Muscle layer of colon (tissue), 2 donors: ENCODE measurements around the gene CEP104.

Source experiments
- H3K27ac ChIP-seq: one replicate; pipeline ENCODE4 v1.7.0; 2013; ENCODE audit warnings: low read depth, mild to moderate bottlenecking, low read length, moderate library complexity
- H3K27me3 ChIP-seq, 2 donors: one replicate each; pipeline ENCODE4 v1.7.0; 2013; ENCODE audit warnings: low read length in 2 of 2, mild to moderate bottlenecking in 2 of 2; ENCODE audit not compliant: insufficient read depth in 2 of 2, control insufficient read depth in 1 of 2
- H3K36me3 ChIP-seq: one replicate; pipeline ENCODE4 v1.7.0; 2013; ENCODE audit warnings: mild to moderate bottlenecking, low read length; ENCODE audit not compliant: insufficient read depth
- H3K4me1 ChIP-seq: one replicate; pipeline ENCODE4 v1.7.0; 2013; ENCODE audit warnings: mild to moderate bottlenecking, low read length; ENCODE audit not compliant: insufficient read depth
- H3K4me3 ChIP-seq, 2 donors: one replicate each; pipeline ENCODE4 v1.7.0; 2013; ENCODE audit warnings: low read length in 2 of 2, low read depth in 1 of 2, mild to moderate bottlenecking in 1 of 2, moderate library complexity in 1 of 2
- H3K9ac ChIP-seq: one replicate; pipeline ENCODE4 v1.7.0; 2013; ENCODE audit warnings: low read length
- H3K9me3 ChIP-seq: one replicate; pipeline ENCODE4 v1.7.0; 2013; ENCODE audit warnings: mild to moderate bottlenecking, low read length
- donor health status: abdominal sarcoma.
- donor health status: Adenocarcinoma of cecum.

The CEP104 gene

GRCh38 chr1:3788756-3789420 is 68.1 kb downstream of the CEP104 start:
- Histone ChIP-seq H3K4me3 (no peak overlapping the region), H3K9me3 (no peaks in the 10 kb centered on the region), H3K4me1 (peaks cover 14% of the 10 kb centered on the region), H3K36me3 (peaks cover 49% of the 10 kb centered on the region), H3K27ac (no peak overlapping the region), H3K27me3 (no peaks in the 10 kb centered on the region), H3K9ac (no peak overlapping the region)

DNA sequence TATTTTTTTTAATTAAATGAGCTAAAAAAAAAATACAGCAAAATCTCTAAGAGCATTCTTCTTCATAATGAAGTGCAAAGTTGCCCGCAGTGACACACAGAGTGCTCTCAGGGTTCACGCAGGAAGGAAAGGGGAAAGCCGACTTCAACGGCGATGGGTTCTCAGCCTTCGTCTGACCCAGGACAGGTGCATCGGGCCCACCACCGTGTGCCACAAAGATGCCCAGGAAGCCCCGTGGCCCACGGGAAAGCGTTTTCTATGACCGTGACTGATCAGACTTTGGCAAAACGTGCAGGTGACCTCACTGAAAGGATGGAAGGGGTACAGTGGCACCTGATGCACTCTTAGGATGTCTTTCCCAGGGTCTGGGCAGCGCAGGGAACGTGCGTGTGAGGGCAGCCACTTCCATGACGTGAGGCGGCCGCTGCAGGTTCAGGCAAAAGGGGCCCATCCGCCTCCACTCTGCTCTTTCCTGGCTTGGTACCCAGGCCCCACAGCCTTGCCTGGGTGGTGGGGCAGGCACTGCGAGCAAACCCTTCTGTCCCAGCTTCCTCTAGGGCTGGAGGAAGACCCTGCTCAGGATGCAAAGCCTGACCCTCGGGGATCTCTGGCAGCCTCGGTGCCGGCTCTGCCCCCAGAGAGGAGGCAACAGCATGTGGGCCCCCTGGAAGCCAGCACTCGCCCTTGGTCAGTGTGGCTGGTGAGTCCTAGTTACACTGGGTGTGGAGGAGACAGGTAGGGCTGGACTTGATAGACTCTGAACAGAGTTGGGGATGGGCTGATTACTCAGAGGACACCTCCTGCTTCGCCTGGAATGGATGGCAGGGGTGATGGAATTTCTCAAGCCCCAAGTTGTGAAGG is 69.0 kb downstream of the CEP104 start:
- peaks cover 55% of the 10 kb centered on the region for H3K36me3 ChIP-seq
- no peak overlapping the region for H3K4me3 ChIP-seq

GRCh38 chr1:3787349-3787715 is 69.7 kb downstream of the CEP104 start:
- Histone ChIP-seq H3K27me3 (no peaks in the 10 kb centered on the region), H3K36me3 (peaks cover 57% of the 10 kb centered on the region), H3K9ac (no peak overlapping the region), H3K9me3 (no peaks in the 10 kb centered on the region), H3K4me3 (no peak overlapping the region), H3K4me1 (no peaks in the 10 kb centered on the region), H3K27ac (no peak overlapping the region)

More for the DNA sequence above, 69.0 kb downstream of the CEP104 start:
- Histone ChIP-seq H3K27me3 (no peaks in the 10 kb centered on the region), H3K9ac (no peak overlapping the region), H3K4me1 (peaks cover 4% of the 10 kb centered on the region), H3K27ac (no peak overlapping the region), H3K9me3 (no peaks in the 10 kb centered on the region)

DNA sequence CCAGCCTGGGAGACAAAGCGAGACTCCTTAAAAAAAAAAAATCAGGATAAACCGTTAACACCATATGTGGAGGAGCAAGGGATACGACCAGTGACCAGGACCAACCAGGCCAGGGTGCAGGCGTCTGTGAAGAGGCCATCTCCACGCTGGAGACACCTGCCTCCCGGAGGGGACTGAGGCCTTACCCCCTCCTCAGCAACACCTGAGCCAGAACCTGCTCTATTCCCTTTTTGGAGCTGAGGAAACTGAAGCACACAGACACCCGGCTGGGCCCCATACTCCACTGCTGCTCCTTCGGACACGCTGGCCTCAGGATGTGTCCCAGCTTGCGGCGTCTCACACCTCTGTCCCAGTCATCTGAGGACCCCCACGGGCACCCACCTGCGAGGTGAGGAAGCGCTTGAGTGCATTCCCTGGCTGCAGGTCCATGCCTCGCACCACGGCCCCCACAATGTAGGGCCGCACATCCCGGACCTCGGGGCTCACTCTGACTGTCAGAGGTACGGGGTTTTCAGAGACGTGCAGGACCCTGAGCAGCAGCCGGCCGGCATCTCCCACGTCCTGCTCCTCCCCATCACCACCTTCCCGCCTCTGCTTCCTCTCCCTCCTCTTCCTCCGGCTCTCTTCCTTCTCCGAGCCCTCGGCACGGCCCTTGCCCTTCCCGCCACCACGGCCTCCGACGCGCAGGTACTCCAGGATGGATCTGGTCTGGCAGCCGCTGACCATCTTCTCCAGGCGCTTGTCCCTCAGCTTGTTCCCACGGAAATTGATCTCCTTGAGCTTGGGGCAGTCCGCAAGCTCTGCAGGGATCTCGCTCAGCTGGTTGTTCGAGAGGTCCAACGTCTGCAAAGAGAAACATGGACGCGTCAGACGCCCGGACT is 70.3 kb downstream of the CEP104 start:
- peaks cover 63% of the 10 kb centered on the region for H3K36me3 ChIP-seq
- H3K4me1 ChIP-seq, result no peaks in the 10 kb centered on the region
- H3K4me3 ChIP-seq, result no peak overlapping the region

GRCh38 chr1:3785456-3786157 is 71.4 kb downstream of the CEP104 start:
- Histone ChIP-seq H3K27ac (no peak overlapping the region), H3K36me3 (peaks cover 74% of the 10 kb centered on the region), H3K9me3 (no peaks in the 10 kb centered on the region), H3K4me3 (no peak overlapping the region), H3K4me1 (no peaks in the 10 kb centered on the region), H3K27me3 (no peaks in the 10 kb centered on the region), H3K9ac (no peak overlapping the region)

More for the DNA sequence above, 70.3 kb downstream of the CEP104 start:
- Histone ChIP-seq H3K27ac (no peak overlapping the region), H3K9me3 (no peaks in the 10 kb centered on the region), H3K9ac (no peak overlapping the region), H3K27me3 (no peaks in the 10 kb centered on the region)

GRCh38 chr1:3785045-3785444 is 72.0 kb downstream of the CEP104 start:
- no peaks in the 10 kb centered on the region for H3K27me3 ChIP-seq
- H3K36me3 ChIP-seq, result peaks cover 80% of the 10 kb centered on the region
- no peak overlapping the region for H3K4me3 ChIP-seq

DNA sequence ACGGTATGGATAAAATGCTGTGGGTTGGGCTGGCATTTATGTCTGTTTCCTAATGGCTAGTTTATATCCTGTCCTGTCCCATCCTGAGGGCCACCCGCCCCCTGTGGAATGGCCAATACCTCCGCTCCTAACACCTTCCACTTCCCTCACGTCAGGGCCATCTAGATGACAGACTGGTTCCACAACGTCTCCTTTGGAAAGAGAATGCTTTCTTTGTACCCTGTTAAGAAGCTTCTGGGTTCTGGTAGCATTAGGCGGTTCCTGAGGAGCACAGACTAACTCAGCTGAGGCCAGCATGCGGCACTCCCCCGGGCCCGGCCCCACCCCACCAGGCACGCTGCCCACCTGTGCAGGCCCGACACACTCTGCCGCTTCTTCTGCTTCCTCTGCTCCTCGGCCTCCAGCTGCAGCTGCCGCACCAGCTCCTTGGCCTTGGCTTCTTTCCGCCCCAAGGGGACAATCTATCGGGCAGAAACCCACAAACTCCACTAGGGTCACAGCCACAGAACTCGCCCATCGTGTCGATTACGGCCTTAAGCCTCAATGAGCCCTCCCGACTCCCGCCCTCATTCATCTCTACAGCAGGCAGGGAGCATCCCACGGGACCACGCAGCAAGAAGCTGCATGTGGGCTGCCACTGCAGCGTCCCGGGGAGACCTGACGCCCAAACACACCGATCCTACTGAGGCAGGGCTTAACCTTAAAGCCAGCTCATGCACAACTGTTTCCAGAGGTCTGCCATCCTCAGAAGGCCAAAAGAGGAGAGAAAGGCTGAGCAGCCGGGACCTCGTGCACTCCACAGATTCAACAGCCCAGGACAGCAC is 73.1 kb downstream of the CEP104 start:
- no peaks in the 10 kb centered on the region for H3K9me3 ChIP-seq
- no peak overlapping the region for H3K27ac ChIP-seq
- no peaks in the 10 kb centered on the region for H3K4me1 ChIP-seq
- no peak overlapping the region for H3K9ac ChIP-seq
- H3K36me3 ChIP-seq, result peaks cover 84% of the 10 kb centered on the region
- H3K27me3 ChIP-seq, result no peaks in the 10 kb centered on the region
- no peak overlapping the region for H3K4me3 ChIP-seq

More at GRCh38 chr1:3785045-3785444, 72.0 kb downstream of the CEP104 start:
- no peak overlapping the region for H3K27ac ChIP-seq
- no peak overlapping the region for H3K9ac ChIP-seq
- no peaks in the 10 kb centered on the region for H3K9me3 ChIP-seq
- H3K4me1 ChIP-seq, result no peaks in the 10 kb centered on the region

DNA sequence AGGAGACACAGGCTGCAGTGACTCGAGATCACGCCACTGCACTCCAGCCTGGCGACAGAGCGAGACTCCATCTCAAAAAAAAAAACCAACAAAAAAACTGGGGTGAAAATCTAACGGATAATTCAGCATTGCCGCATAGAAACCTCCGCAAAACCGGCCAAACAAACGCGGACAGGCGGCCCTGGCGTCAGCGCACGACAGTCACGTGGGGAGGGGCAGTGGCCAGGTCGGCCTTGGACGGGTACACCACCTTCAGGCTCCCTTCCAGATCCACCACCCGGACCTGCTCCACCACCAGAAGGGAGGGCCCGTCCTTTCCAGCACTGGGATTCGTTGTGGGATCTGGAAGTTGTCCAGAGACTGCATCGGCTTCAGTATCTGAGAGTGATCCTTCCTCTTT is 76.1 kb downstream of the CEP104 start:
- no peaks in the 10 kb centered on the region for H3K27me3 ChIP-seq
- H3K27ac ChIP-seq, result no peak overlapping the region
- no peak overlapping the region for H3K4me3 ChIP-seq
- H3K36me3 ChIP-seq, result peaks cover 59% of the 10 kb centered on the region
- H3K9me3 ChIP-seq, result no peaks in the 10 kb centered on the region
- H3K9ac ChIP-seq, result no peak overlapping the region
- H3K4me1 ChIP-seq, result no peaks in the 10 kb centered on the region

GRCh38 chr1:3779912-3780416 is 77.0 kb downstream of the CEP104 start:
- Histone ChIP-seq H3K4me1 (peaks cover 5% of the 10 kb centered on the region), H3K36me3 (peaks cover 50% of the 10 kb centered on the region), H3K4me3 (no peak overlapping the region)

DNA sequence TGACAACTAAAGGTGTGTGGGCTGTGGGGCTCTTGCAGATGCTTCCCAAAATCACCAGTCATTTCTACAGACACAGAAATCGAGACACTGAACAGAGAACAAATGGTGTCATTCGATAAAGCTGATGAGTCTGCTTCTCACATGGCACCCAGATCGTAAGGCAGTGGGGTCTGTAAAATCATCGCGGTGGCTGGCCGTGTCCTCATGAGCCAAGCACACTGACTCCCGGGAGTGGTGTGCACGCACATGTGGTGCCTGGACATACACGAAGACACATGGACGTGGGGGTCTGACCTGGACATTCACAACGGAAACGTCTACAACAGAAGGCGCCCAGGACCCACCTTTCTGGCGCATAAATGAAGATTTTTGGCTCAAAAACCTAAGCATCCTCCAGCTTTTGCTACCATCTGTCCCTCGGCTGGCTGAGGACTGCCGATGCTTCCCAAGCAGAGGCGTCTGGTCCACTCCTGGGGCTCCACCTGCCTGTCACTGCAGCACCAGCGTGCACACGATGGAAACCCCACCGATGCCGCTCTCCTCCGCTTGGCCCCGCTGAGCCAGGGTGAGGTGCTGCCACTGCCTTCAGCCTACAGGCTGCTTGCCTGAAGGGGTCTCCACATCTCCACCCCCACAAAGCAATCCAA is 77.6 kb downstream of the CEP104 start:
- Histone ChIP-seq H3K4me3 (no peak overlapping the region), H3K27me3 (no peaks in the 10 kb centered on the region), H3K4me1 (peaks cover 6% of the 10 kb centered on the region), H3K9me3 (no peaks in the 10 kb centered on the region), H3K27ac (no peak overlapping the region), H3K9ac (no peak overlapping the region), H3K36me3 (peaks cover 46% of the 10 kb centered on the region)

More at GRCh38 chr1:3779912-3780416, 77.0 kb downstream of the CEP104 start:
- Histone ChIP-seq H3K27ac (no peak overlapping the region), H3K9ac (no peak overlapping the region), H3K27me3 (no peaks in the 10 kb centered on the region), H3K9me3 (no peaks in the 10 kb centered on the region)
